Measurements from ENCODE around the gene KIF6.

KIF6 gene

GRCh38 chr6:39343396-39343870, 381.8 kb downstream of the KIF6 start:
- no peak for DNase-seq (ENCODE audit: low spot score)

GRCh38 chr6:39342692-39343395, 382.4 kb downstream of the KIF6 start:
- DNase-seq (ENCODE audit: low spot score), result no peak

GRCh38 chr6:39341937-39342336, 383.3 kb downstream of the KIF6 start:
- DNase-seq (ENCODE audit: low spot score), result no peak

GRCh38 chr6:39341352-39341751, 383.9 kb downstream of the KIF6 start:
- DNase-seq (ENCODE audit: low spot score), result no peak

GRCh38 chr6:39339868-39340550, 385.2 kb downstream of the KIF6 start:
- no peak for DNase-seq (ENCODE audit: low spot score)

GRCh38 chr6:39339096-39339867, 385.9 kb downstream of the KIF6 start:
- no peak for DNase-seq (ENCODE audit: low spot score)

GRCh38 chr6:39338397-39338796, 386.8 kb downstream of the KIF6 start:
- DNase-seq (ENCODE audit: low spot score), result no peak

GRCh38 chr6:39335780-39336545, 389.2 kb downstream of the KIF6 start:
- no peak for DNase-seq (ENCODE audit: low spot score)

GRCh38 chr6:39333644-39334438, 391.4 kb downstream of the KIF6 start:
- no peak for DNase-seq (ENCODE audit: low spot score)

- no peak for DNase-seq (ENCODE audit: low spot score)
Observed at GRCh38 chr6:39330476-39330875, 394.7 kb downstream of the KIF6 start.

GRCh38 chr6:39330057-39330456, 395.2 kb downstream of the KIF6 start:
- DNase-seq (ENCODE audit: low spot score), result no peak

GRCh38 chr6:39328066-39328465, 397.1 kb downstream of the KIF6 start:
- DNase-seq (ENCODE audit: low spot score), result no peak

GRCh38 chr6:39327507-39327906, 397.7 kb downstream of the KIF6 start:
- no peak for DNase-seq (ENCODE audit: low spot score)

- no peak for DNase-seq (ENCODE audit: low spot score)
Observed at GRCh38 chr6:39322306-39322850, 402.8 kb downstream of the KIF6 start, which contains the start of gene KCNK16. Gene KCNK16 (minus strand): TSS chr6:39322702. CDS start chr6:39322540, 162 bp downstream.

GRCh38 chr6:39321761-39322160, 403.4 kb downstream of the KIF6 start:
- DNase-seq (ENCODE audit: low spot score), result no peak

GRCh38 chr6:39320363-39320984, 404.7 kb downstream of the KIF6 start:
- no peak for DNase-seq (ENCODE audit: low spot score)

- DNase-seq (ENCODE audit: low spot score), result no peak
Observed at GRCh38 chr6:39319621-39320362, 405.4 kb downstream of the KIF6 start.

- DNase-seq (ENCODE audit: low spot score), result no peak
Observed at GRCh38 chr6:39317256-39317655, 408.0 kb downstream of the KIF6 start.

- DNase-seq (ENCODE audit: low spot score), result no peak
Observed at GRCh38 chr6:39314273-39314795, 410.9 kb downstream of the KIF6 start, which contains the start of gene KCNK17. Gene KCNK17 (minus strand): TSS chr6:39314419. CDS start chr6:39314320, 99 bp downstream.

Measured in CD4-positive, alpha-beta T cell treated with Interleukin-6 at 100 ng/mL for 8 hours (primary cell).